Activated CD8-positive, alpha-beta memory T cell treated with anti-CD3 and anti-CD28 coated beads, Interleukin-2, amount 50 U/mL, for 4 hours (primary cell): ENCODE results near the gene ARSI.

Experiments used
- DNase-seq: peaks from one replicate; pipeline ENCODE4 v3.0.0-alpha.2; 2020

The ARSI gene

DNA sequence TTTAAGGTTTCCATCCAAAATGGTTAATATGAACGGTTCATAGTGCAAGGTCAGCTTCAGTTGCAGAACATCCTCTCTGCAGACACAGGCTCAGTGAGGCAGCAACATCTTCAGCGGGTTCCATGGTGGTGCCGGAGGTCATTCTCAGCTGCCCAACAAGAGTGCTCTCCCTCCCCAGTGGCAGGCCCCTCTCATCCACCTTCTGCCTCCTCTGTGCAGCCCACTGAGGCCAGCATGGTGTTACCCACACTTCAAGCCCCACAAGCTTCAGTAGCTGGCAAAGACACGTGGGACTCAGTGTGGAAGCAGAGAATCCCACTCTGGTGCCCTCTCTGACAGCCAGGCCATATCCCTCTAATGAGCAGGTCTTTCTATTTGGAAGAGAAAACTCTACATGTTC lies 4.1 kb upstream of the ARSI start:
- DNase-seq = no peak

- DNase-seq = no peak
Measured at GRCh38 chr5:150305557-150305956, 2.9 kb upstream of the ARSI start.

GRCh38 chr5:150305095-150305494 lies 2.4 kb upstream of the ARSI start:
- DNase-seq = no peak

GRCh38 chr5:150304481-150305081 lies 1.9 kb upstream of the ARSI start:
- DNase-seq = no peak

GRCh38 chr5:150303660-150304386 lies 1.1 kb upstream of the ARSI start:
- no peak for DNase-seq

DNA sequence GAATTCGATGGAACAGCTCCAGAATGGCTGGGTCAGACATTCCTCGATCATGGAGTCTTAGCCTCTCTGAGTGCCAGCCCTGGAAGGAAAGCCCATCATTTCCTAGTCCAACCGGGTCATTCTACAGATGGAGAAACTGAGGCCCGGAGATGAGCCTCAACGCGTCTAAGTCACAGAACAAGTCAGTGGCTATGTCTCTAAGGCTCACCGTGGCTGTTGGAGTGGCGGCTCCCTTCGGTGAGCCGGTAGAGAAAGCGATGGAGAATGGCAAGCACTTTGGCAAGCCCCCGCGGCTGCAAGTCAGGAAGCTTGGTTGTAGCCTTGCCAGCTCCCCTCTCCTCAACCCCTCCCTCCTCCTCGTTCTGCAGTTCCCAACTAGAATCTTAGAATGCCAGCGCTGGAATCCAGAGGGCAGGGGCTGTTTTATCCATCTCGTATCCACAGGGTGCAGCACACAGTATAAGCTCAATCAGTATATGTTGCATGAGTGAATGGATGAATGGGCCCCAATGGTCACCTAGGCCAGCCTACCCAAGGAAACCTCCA lies 438 bp upstream of the ARSI start:
- no peak for DNase-seq

GRCh38 chr5:150301901-150302300 lies 804 bp downstream of the ARSI start:
- no peak for DNase-seq

DNA sequence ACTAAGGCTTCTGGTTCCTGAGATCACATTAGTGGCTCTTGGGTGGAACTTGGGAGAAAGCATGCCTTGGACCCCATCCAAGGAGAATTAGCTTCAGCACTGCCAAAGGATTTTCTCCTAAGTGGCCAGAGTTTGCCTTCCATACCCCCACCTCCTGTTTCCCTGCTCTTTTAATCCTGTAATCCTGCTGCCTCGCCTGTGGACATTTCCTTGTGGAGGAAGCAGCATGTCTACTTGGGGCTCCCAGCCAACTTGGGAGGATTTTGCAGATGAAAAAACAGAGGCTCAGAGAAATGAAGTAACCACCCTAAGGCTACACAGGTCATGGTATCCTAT lies 1.6 kb downstream of the ARSI start:
- no peak for DNase-seq

DNA sequence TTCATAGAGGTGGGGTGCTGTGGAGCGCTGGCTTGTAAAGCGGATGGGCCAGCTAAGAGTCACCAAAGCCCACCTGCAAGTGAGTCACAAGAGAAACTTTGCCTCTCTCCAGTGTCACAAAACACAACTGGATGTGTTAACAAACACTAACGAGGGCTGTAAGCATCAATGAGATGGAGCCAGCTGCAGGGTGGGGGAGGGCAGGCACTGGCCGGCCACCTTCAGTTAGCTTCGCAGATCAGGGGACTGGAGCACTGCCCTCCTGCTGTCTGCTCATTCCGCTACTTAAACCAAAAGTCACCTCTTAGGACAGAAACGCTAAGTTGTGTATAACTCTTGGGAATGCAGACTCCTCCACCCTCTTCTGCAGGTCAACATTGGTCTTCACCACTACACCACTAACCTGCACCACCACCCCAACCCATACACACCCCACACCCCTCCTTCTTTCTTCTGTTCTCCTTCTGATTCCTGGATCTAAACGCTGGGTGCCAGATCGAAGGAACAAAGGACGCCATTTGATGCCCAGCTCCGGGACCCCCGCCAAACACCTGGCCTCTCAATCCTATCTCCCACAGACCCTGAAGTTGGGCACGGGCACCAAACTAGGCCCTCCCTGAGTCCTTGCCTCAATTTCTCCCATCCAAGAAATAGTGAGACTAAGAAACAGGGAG lies 2.1 kb downstream of the ARSI start:
- DNase-seq = no peak

DNA sequence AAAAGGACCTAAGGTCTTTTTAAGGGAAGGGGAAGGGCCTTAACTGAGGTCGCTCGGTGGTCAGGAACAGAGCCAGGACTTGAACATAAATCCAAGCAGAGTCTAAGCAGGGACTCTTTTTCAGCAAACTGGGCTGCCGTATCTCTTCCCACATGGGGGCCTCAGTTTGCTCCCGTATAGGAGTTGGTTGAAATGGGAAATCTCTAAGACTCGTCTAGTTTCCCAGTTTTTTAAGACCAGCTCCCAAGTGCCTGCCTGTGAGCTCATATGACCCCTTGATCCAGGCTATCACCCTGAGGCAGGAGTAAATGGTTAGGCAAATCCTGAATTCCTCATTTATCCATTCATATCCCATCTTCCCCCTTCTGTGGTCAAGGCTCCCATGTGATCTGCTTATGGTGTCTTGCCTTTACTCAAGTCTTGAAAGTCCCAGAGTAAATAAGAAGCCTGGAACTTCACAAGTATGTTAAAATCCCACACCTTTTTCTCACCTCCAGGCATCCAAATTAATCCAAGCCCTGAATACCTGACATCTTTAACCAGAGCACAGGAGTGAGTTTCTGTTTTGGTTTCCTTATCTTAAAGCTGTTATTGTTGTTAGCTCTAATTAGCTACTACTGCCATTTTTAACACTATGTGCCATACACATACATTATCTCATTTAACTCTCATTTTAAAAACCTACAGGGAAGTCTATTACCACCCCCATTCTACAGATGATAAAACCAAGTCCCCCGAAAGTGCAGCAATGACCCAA lies 3.0 kb downstream of the ARSI start:
- DNase-seq = no peak

DNA sequence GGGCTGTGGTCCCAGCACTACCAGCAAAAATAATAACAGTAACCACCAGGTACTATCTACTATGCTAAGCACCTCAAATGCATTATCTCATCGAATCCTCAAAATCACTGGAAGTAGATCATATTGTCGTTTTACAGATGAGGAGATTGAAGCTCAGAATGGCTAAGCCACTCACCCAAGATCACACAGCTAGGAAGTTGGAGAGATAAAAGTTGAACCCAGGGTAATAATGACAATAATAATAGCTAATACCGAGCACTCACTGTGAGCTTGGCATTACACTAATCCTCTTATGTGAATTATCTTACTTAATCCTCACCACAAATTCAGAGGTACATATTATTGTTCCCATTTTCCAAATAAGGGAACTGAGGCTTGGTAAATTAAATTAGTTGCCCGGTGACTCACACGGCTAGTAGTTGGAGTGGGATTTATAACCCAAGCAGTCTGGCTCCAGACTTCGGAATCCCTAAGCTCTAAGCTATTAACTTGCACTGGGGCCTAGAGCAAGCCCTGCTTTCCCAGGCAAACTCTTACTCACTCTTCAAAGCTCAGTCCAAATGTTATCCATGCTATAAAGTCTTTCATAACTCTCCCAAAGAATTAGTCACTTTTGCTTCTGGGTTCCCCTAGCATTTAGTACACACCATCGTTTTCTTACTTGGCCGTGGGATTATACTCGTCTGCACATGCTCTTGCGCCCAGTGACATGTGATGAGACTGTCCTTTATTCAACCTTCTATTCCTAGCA lies 3.8 kb downstream of the ARSI start:
- no peak for DNase-seq

GRCh38 chr5:150297934-150298595 lies 4.6 kb downstream of the ARSI start:
- DNase-seq = no peak

DNA sequence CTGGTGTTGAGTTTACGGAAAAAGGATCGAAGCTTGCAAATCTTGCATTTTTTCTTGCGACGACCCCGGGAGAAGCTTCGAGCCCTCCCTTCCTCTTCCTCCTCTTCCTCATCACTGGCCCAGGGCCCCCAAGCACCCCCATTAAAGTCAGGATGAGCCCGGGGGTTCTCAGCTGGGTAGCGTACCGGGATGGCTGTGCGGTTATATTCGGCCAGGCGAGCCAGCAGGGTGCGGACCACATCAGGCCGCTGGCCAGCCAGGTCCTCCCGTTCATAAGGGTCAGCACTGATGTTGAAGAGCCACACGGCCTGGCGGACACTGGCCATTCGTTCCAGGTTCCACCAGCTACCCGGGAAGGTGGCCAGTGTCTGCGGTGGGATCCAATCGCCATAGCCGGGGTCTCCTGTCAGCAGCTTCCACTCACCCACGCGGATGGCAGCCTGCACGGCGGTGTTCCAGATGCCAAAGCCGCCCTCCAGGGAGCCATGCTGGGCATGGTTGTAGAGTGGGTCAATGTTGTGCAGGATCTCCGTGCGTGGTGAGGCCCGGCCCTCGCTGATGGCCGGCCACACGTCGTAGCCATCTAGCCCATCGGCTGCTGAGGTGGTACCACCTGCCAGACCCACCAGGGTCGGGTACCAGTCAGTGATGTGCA lies 5.3 kb downstream of the ARSI start:
- no peak for DNase-seq

- DNase-seq = no peak
Measured at GRCh38 chr5:150296496-150296895, 6.2 kb downstream of the ARSI start.

GRCh38 chr5:150295741-150296486 lies 6.8 kb downstream of the ARSI start:
- no peak for DNase-seq

- no peak for DNase-seq
Measured at GRCh38 chr5:150295172-150295634, 7.5 kb downstream of the ARSI start.

DNA sequence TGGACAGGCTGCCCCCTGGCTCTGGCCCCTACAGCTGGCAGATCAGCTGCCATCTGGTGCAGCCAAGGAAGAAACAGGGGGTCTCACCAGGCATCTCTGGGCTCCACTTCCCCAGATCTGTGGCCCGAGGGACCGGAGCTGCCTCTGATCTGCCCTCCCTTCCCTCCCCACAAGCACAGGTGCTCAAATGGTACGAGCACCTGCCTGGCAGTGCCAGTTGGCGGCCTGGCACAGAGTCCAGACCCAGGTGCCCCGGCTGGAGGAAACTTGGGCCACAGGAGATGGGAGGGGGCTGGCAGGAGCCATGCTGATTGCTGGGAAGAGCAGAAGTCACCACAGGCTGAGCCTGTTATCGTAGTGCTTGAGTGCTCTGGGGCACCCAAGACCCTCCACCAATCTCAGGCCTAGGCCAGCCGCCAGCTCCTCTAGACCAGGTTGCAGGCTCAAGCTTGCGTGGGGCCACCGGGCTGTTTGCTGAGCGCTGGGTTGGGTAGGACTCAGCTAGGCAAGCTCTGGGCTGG lies 8.1 kb downstream of the ARSI start:
- DNase-seq = no peak

- DNase-seq = no peak
Measured at GRCh38 chr5:150293091-150293941, 9.4 kb downstream of the ARSI start.
